Fibroblast of peridontal ligament (primary cell): Measurements from ENCODE around the gene ZSCAN10.

Source experiments
- DNase-seq: peaks from one replicate; pipeline ENCODE4 v3.0.0-alpha.2; 2010; ENCODE audit errors: extremely low read depth

ZSCAN10 gene

DNA sequence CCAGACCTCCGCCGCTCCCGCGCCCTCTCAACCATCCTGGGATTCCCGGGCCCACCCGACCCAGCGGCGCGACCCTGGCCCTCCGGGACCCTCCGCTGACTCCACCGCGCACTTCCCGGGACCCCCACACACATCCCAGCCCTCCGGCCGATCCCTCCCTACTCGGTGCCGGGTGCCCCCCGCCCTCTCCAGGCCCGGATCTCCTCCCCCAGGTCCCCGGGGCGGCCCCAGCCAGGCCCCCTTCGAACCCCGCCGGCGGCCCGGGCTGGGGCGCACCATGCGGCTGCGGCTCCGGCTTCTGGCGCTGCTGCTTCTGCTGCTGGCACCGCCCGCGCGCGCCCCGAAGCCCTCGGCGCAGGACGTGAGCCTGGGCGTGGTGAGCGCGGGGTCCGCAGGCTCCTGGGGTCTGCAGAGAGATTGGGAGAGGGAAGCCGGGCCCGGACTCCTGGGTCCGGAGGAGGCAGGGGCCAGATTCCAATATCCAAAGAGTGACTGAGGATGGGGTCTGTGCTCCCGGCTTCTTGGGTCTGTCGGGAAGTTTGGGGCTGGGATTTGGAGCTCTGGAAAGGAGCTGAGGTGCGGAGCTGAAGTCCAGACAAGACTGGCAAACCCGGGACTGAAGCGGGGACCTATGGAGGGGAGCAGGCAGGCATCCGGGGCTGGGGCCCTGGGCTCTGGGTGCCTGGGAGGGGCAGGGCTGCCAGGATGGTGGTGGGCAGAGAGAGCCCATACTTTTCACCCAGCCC is 52.3 kb downstream of the ZSCAN10 start:
- DNase-seq: no peak

DNA sequence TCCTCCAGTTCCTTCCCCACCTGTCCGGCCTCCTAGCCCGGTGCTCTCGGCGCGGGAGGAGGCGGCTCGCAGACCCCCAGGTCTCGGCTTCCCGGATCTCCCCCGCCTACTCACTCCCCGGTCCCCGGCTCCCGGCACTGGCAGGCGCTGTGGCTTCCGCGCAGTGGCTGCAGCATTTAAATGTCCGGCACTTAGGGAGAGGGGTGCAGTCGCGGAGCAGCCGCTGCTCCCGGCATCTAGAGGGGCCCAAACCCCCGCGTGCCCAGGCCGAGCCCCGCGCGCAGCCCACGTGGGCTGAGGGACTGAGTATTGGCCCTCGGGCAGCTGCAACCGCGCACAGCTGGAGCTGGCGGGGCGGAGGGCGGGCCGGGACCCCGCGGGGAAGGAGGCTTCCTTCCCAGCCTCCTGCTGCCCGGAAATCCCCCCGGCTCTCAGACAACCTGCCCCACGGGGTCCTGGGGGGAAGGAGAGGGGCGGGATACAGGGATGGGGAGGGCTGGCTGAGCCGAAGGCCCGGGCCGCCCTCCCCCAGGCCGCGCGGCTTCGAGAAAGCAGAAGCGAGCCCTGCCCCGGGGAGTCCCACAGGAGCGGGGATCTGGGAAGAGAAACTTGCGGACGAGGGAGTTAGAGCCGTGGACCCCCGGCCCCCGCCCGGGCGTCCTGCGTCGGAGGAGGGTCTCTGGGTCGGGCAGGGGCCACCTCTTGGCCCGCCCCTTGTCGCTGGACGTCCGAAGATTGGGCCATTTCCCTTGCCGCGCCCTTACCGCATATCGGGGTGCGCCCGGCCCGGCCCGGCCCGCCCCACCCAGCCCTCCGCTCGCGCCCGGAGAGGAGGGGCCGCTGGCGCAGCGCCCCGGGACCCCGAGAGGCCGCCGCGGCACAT is 53.1 kb downstream of the ZSCAN10 start, which contains the start of gene MMP25:
Gene MMP25, plus strand, starts transcription at position 804 of the 883 bp plus-strand sequence. CDS start 357 bp downstream, outside the sequence.
- DNase-seq: no peak

DNA sequence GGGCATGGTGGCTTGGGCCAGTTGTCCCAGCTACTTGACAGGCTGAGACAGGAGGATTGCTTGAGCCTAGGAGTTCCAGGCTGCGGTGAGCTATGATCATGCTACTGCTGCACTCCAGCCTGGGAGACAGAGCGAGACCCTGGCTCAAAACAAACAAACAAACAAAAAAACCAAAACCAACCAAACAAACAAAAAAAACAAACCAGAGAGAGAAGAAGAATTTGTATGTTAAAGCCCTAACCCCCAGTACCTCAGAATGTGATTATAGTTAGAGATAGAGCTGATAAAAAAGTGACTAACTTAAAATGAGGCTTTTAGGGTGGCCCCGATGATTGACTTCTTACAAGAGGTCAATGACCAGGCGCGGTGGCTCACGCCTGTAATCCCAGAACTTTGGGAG is 54.4 kb downstream of the ZSCAN10 start:
- no peak for DNase-seq

DNA sequence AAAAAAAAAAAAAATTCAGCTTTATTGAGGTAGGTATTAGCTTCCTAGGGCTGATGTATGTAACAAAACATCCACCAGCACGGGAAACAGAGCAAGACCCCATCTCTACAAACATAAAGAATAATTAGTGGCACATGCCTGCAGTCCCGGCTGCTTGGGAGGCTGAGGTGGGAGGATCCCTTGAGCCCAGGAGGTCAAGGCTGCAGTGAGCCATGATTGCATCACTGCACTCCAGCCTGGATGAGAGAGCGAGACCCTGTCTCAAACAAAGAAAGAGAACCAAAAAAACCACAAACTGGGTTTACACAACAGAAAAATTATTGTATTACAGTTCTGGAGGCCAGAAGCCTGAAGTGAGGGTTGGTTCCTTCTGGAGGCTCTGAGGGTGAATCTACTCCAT is 56.7 kb downstream of the ZSCAN10 start:
- DNase-seq: no peak

DNA sequence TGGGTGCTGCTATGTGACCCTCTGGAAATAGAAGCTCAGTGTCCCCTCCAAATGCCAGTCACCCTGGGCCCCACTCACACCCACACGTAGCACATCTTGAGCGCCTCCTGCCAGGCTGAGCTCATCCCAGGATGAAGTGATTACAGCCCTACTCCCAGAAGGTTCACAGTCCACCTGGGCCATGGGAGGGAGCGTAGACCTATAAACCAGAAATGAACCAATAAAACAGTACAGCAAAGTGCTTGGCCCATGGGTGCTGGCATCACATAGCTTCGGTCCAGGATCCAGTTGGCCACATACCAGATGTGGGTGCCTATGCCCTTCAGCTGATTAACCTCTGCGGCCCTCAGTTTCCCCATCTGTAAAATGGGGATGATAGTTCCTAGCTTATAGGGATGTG is 60.2 kb downstream of the ZSCAN10 start:
- no peak for DNase-seq
